ENCODE measurements around the gene ZNRF1. TPM values are rescaled to one million over a fixed set of nuclear protein-coding genes. Genes with fewer than 3 reads are reported as not detected.
A peak's percentile ranks its signal among the peaks of the same experiment; 100 is the strongest.

Gene ZNRF1
- polyA plus RNA-seq, 2 of the 4 experiments (the other 2 are of a cell fraction) = 18.6 to 22.6 TPM

DNA sequence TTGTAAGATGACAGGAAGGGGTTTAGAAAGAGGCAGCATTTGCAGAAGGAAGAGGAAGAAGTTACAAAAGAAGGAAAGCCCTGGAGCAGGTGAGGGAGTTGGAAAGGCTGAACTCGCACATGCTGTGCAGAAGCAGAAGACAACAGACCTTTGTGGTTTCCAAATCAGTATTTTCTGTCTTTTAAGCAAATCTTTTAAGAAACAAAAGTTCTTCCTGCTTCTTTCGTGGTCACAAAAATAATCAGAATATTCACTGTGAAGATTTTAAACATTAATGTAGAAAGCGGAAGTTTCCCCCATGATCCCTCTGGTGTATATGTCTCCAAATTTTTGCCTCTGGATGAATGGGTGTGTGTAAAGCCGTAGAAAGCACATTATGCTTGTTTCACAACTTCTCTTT lies 25.8 kb downstream of the ZNRF1 start:
- no peak for DNase-seq (ENCODE audit: low read depth in 1 of 2, low spot score in 1 of 2)
- ATAC-seq = no peak
- Histone ChIP-seq H3K4me3 (no peak overlapping the region), H3K9me3 (peaks cover 15% of the 10 kb centered on the region), H3K27ac (peak overlapping the region in 1 of 2 experiments; percentile 1; a peak in 1 of 6 replicates), H3K4me1 (peaks cover 33% of the 10 kb centered on the region), H3K4me2 (no peak overlapping the region)
- no peak for TF ChIP-seq MAX (IDR thresholded peaks at IDR 0.05)
- TF ChIP-seq, protein P1, sequence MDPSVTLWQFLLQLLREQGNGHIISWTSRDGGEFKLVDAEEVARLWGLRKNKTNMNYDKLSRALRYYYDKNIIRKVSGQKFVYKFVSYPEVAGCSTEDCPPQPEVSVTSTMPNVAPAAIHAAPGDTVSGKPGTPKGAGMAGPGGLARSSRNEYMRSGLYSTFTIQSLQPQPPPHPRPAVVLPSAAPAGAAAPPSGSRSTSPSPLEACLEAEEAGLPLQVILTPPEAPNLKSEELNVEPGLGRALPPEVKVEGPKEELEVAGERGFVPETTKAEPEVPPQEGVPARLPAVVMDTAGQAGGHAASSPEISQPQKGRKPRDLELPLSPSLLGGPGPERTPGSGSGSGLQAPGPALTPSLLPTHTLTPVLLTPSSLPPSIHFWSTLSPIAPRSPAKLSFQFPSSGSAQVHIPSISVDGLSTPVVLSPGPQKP (IDR thresholded peaks at IDR 0.05; ENCODE audit: low read depth, low read length) = no peak
- no peak for TF ChIP-seq HOXB5 (CRISPR knock-in tag; IDR thresholded peaks at IDR 0.05)
- no peak for TF ChIP-seq POLR2AphosphoS2 (conservative IDR thresholded peaks at IDR 0.05; ENCODE audit: low read length)
- TF ChIP-seq NFE2L2 (conservative IDR thresholded peaks at IDR 0.05; ENCODE audit: low read length) = no peak
- no peak for TF ChIP-seq RFX5 (IDR thresholded peaks at IDR 0.05)
- TF ChIP-seq RAD21 (conservative IDR thresholded peaks at IDR 0.05 in 1 of 2, IDR thresholded peaks at IDR 0.05 in 1 of 2) = no peak
- no peak for TF ChIP-seq FOSL2 (IDR thresholded peaks at IDR 0.05)
- no peak for TF ChIP-seq FOSL2 (CRISPR knock-in tag; IDR thresholded peaks at IDR 0.05)
- TF ChIP-seq CBX2 (IDR thresholded peaks at IDR 0.05; ENCODE audit: borderline replicate concordance, low read depth) = no peak
- TF ChIP-seq TFCP2L1 (CRISPR knock-in tag; IDR thresholded peaks at IDR 0.05) = no peak
- no peak for TF ChIP-seq NR3C1 (IDR thresholded peaks at IDR 0.05)
- TF ChIP-seq MAZ (IDR thresholded peaks at IDR 0.05; ENCODE audit: borderline replicate concordance, low read depth, low read length) = no peak
- TF ChIP-seq, protein P2, sequence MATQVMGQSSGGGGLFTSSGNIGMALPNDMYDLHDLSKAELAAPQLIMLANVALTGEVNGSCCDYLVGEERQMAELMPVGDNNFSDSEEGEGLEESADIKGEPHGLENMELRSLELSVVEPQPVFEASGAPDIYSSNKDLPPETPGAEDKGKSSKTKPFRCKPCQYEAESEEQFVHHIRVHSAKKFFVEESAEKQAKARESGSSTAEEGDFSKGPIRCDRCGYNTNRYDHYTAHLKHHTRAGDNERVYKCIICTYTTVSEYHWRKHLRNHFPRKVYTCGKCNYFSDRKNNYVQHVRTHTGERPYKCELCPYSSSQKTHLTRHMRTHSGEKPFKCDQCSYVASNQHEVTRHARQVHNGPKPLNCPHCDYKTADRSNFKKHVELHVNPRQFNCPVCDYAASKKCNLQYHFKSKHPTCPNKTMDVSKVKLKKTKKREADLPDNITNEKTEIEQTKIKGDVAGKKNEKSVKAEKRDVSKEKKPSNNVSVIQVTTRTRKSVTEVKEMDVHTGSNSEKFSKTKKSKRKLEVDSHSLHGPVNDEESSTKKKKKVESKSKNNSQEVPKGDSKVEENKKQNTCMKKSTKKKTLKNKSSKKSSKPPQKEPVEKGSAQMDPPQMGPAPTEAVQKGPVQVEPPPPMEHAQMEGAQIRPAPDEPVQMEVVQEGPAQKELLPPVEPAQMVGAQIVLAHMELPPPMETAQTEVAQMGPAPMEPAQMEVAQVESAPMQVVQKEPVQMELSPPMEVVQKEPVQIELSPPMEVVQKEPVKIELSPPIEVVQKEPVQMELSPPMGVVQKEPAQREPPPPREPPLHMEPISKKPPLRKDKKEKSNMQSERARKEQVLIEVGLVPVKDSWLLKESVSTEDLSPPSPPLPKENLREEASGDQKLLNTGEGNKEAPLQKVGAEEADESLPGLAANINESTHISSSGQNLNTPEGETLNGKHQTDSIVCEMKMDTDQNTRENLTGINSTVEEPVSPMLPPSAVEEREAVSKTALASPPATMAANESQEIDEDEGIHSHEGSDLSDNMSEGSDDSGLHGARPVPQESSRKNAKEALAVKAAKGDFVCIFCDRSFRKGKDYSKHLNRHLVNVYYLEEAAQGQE (IDR thresholded peaks at IDR 0.05) = no peak
- TF ChIP-seq EP300 (IDR thresholded peaks at IDR 0.05) = no peak
- no peak for TF ChIP-seq EHMT2 (IDR thresholded peaks at IDR 0.05; ENCODE audit: low read depth)
- no peak for TF ChIP-seq HEYL (CRISPR knock-in tag; IDR thresholded peaks at IDR 0.05)
- TF ChIP-seq CEBPB (IDR thresholded peaks at IDR 0.05) = no peak
- 71% methylated on average over 4 of the region's 4 CpGs for WGBS (ENCODE audit: missing lambda C conversion rate)
- POLR2A ChIA-PET = no interaction called here
- no peak for FAIRE-seq
- CTCF ChIA-PET = interaction anchor here (0.9 kb wide), 1 partner anchor 35 kb away, joined by 3 read pairs; no protein-coding TSS in a partner anchor

GRCh38 chr16:75025761-75026160 lies 26.9 kb downstream of the ZNRF1 start:
- no peak for TF ChIP-seq MAX (IDR thresholded peaks at IDR 0.05)
- no peak for TF ChIP-seq ZFP36 (IDR thresholded peaks at IDR 0.05; ENCODE audit: borderline replicate concordance, partially characterized antibody)
- TF ChIP-seq HEYL (CRISPR knock-in tag; IDR thresholded peaks at IDR 0.05) = no peak
- no peak for TF ChIP-seq RFX5 (IDR thresholded peaks at IDR 0.05)
- no peak for TF ChIP-seq CEBPB (IDR thresholded peaks at IDR 0.05)
- no peak for TF ChIP-seq NPAS2 (CRISPR knock-in tag; IDR thresholded peaks at IDR 0.05; ENCODE audit: borderline replicate concordance)
- no peak overlapping the region for H3K4me3 ChIP-seq
- FAIRE-seq (no peak), ATAC-seq (peak; percentile 48 to 58; a peak in 3 of 6 replicates), DNase-seq (ENCODE audit: low read depth in 1 of 2, low spot score in 1 of 2) (no peak)
- H3K27ac ChIP-seq = peak overlapping the region; percentile 44 to 61; a peak in 5 of 6 replicates
- H3K4me1 ChIP-seq = peaks cover 44% of the 10 kb centered on the region
- ChIA-PET CTCF (interaction anchor here (2.4 to 2.9 kb wide), 2 partner anchors 27 to 85 kb away, joined by 8 to 16 read pairs; partner anchors contain the start of gene ZNRF1), POLR2A (interaction anchor here (0.8 kb wide), 1 partner anchor 14 kb away, joined by 4 read pairs; no protein-coding TSS in a partner anchor)
- H3K4me2 ChIP-seq = peak overlapping the region; percentile 49
- 38% methylated on average over 3 of the region's 3 CpGs for WGBS (ENCODE audit: missing lambda C conversion rate)
- H3K9me3 ChIP-seq = peaks cover 10% of the 10 kb centered on the region

Data from A549 (cell line).